Brain microvascular endothelial cell (primary cell): ENCODE results near the gene PAOX.

Experiments
- DNase-seq: peaks from one replicate; pipeline ENCODE4 v3.0.0-alpha.2; 2020
- H3K27ac ChIP-seq: fragments of 250-450 bp; sonication (Bioruptor Pico); 2 replicates; pipeline ENCODE4 v1.5.1; 2020; ENCODE audit warnings: mild to moderate bottlenecking, moderate library complexity
- H3K27me3 ChIP-seq: fragments of 250-450 bp; sonication (Bioruptor Pico); replicated peaks from 2 replicates; pipeline ENCODE4 v1.5.1; 2020; ENCODE audit warnings: mild to moderate bottlenecking
- H3K36me3 ChIP-seq: fragments of 250-450 bp; sonication (Bioruptor Pico); replicated peaks from 2 replicates; pipeline ENCODE4 v1.5.1; 2020; ENCODE audit warnings: mild to moderate bottlenecking
- H3K4me3 ChIP-seq: 2 replicates; pipeline ENCODE4 v1.5.1; 2011; ENCODE audit warnings: low read depth, mild to moderate bottlenecking, control low read depth, low read length, moderate library complexity
- CTCF ChIP-seq: IDR thresholded peaks from 2 replicates; pipeline ENCODE4 v1.5.1; 2011; ENCODE audit warnings: low read depth, mild to moderate bottlenecking, moderate library complexity, low read length, control low read depth, inconsistent platforms; ENCODE audit errors: missing control alignments
- in situ Hi-C: cut with HindIII; loops from 2 replicates; pipeline ENCODE4 v1.10.0; 2017; ENCODE audit warnings: low sequenced_read_pairs, low pct_ligation_motif_present

PAOX gene

DNA sequence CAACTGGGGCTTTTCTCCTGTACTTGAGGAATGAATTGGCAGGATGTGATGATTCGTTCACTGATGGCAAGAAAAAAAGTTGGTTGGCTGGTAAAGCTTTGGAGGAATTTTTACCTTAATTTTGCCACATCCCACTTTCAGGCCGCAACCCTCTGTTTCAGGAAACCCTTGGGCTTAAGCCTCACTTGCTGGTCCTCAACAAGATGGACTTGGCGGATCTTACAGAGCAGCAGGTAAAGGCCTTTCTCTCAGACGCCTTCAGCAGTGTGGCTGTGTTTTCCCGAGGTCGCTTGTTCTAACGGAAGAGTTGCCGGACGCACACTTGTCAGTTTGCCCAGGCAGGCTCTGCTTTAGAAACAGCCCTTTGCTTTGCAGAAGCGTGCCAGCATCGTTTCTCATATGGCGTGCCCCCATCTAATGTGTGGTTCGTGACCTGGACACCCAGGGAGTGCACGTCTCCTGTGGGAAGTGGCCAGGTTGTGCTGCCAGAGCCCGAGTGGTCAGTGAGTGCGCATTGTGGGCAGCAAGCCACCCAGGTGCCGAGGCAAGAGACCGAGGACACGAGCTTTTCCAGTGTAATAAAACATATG, 17.1 kb downstream of the PAOX start:
- no peak for TF ChIP-seq CTCF

DNA sequence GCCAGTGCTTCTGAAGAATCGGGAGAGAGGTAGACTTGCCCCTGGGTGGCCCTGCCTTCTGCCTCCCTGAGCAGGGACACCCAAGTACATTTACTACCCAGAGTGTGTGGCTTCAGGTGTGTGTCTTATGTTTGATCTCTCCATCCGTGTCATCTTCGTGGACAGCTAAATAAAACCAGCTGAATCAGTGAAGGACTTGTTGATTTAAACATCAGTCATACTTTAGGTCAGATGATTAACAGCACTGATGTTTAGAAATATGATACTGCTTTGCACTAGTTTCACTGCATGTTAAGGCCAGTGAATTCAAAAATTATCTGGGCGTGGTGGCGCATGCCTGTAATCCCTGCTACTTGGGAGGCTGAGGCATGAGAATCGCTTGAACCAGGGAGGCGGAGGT, 18.9 kb downstream of the PAOX start:
- in situ Hi-C loops: no loop called here
- no peak overlapping the region for H3K4me3 ChIP-seq
- DNase-seq: no peak
- TF ChIP-seq CTCF: no peak
- no peaks in the 10 kb centered on the region for H3K27me3 ChIP-seq
- H3K27ac ChIP-seq: peak overlapping the region; percentile 71
- H3K36me3 ChIP-seq: peaks cover 45% of the 10 kb centered on the region

More for the DNA sequence above, 17.1 kb downstream of the PAOX start:
- Histone ChIP-seq H3K4me3 (no peak overlapping the region), H3K27me3 (no peaks in the 10 kb centered on the region), H3K27ac (no peak overlapping the region), H3K36me3 (peaks cover 33% of the 10 kb centered on the region)
- DNase-seq: no peak
- in situ Hi-C loops: no loop called here

DNA sequence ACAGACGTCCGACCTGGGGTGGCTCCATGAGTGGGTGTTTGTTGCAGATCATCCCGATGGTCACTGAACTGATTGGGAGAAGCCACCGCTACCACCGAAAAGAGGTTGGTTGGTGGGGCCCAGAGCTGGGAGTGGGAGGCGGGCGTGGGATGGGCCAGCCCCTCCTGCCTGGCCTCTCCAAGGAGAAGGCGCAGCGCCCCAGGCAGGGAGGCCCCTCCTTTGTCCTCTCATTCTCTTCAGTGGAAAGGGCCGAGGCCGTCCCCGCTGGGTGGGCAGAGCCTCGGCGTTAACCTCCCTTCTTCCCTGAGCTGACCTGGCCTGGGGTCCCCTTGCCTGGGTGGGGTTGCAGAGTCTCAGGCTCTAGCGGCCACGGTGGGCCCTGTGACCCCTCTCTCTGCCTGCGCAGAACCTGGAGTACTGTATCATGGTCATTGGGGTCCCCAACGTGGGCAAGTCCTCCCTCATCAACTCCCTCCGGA, 20.1 kb downstream of the PAOX start:
- Histone ChIP-seq H3K36me3 (peaks cover 50% of the 10 kb centered on the region), H3K27me3 (no peaks in the 10 kb centered on the region), H3K27ac (no peak overlapping the region), H3K4me3 (no peak overlapping the region)
- in situ Hi-C loops: no loop called here
- no peak for DNase-seq
- no peak for TF ChIP-seq CTCF

GRCh38 chr10:133400624-133401424, 21.8 kb downstream of the PAOX start:
- H3K27ac ChIP-seq: no peak overlapping the region
- no peaks in the 10 kb centered on the region for H3K27me3 ChIP-seq
- no peak for DNase-seq
- no peak overlapping the region for H3K4me3 ChIP-seq
- in situ Hi-C loops: no loop called here
- H3K36me3 ChIP-seq: peaks cover 56% of the 10 kb centered on the region
- TF ChIP-seq CTCF: no peak

- in situ Hi-C loops: no loop called here
- no peak for TF ChIP-seq CTCF
- Histone ChIP-seq H3K27me3 (no peaks in the 10 kb centered on the region), H3K4me3 (no peak overlapping the region), H3K36me3 (peaks cover 51% of the 10 kb centered on the region), H3K27ac (no peak overlapping the region)
- no peak for DNase-seq
Observed at GRCh38 chr10:133401500-133401899, 22.4 kb downstream of the PAOX start.
